Hepatocyte (in vitro differentiated cells): ENCODE results near the gene LRRIQ3. TPM values are rescaled to one million over a fixed set of nuclear protein-coding genes. Genes with fewer than 3 reads are reported as not detected.

Experiments used
- DNase-seq: peaks from one replicate; pipeline ENCODE4 v3.0.0-alpha.2; 2016; ENCODE audit warnings: low spot score
- H2AFZ ChIP-seq: fragments of 200-600 bp; sonication (generic); 2 replicates; pipeline ENCODE4 v1.6.0; 2016; ENCODE audit warnings: antibody characterized with exemption, mild to moderate bottlenecking
- H3K27ac ChIP-seq: fragments of 200-600 bp; sonication (generic); 2 replicates; pipeline ENCODE4 v1.5.1; 2016; ENCODE audit warnings: mild to moderate bottlenecking
- H3K27me3 ChIP-seq: fragments of 200-600 bp; sonication (generic); 2 replicates; pipeline ENCODE4 v1.6.1; 2016
- H3K36me3 ChIP-seq: fragments of 200-600 bp; sonication (generic); replicated peaks from 2 replicates; pipeline ENCODE4 v1.5.1; 2016; ENCODE audit warnings: low read depth; ENCODE audit not compliant: insufficient read depth
- H3K4me1 ChIP-seq: fragments of 200-600 bp; sonication (generic); 2 replicates; pipeline ENCODE4 v1.5.1; 2016; ENCODE audit warnings: mild to moderate bottlenecking, moderate library complexity; ENCODE audit not compliant: insufficient read depth
- H3K4me2 ChIP-seq: fragments of 200-600 bp; sonication (generic); 2 replicates; pipeline ENCODE4 v1.6.0; 2016
- H3K4me3 ChIP-seq: fragments of 200-600 bp; sonication (generic); 2 replicates; pipeline ENCODE4 v1.5.1; 2016; ENCODE audit warnings: mild to moderate bottlenecking
- H3K79me2 ChIP-seq: fragments of 200-600 bp; sonication (generic); 2 replicates; pipeline ENCODE4 v1.6.0; 2017; ENCODE audit warnings: mild to moderate bottlenecking
- H3K9me2 ChIP-seq: fragments of 200-600 bp; sonication (generic); replicated peaks from 2 replicates; pipeline ENCODE4 v1.6.0; 2017; ENCODE audit warnings: mild to moderate bottlenecking; ENCODE audit not compliant: insufficient read depth
- H3K9me3 ChIP-seq: fragments of 200-600 bp; sonication (generic); 2 replicates; pipeline ENCODE4 v1.5.1; 2016; ENCODE audit warnings: low read depth, mild to moderate bottlenecking
- H4K20me1 ChIP-seq: fragments of 200-600 bp; sonication (generic); 2 replicates; pipeline ENCODE4 v1.6.0; 2016; ENCODE audit warnings: mild to moderate bottlenecking; ENCODE audit not compliant: insufficient read depth, poor library complexity, severe bottlenecking
- EZH2 ChIP-seq: fragments of 200-600 bp; sonication (generic); IDR thresholded peaks from 2 replicates; pipeline ENCODE4 v1.6.1; 2016; ENCODE audit warnings: antibody characterized with exemption, mild to moderate bottlenecking, borderline replicate concordance
- EZH2phosphoT487 ChIP-seq: fragments of 200-600 bp; sonication (generic); IDR thresholded peaks from one replicate; pipeline ENCODE4 v1.6.1; 2018; ENCODE audit warnings: antibody characterized with exemption, mild to moderate bottlenecking, low read depth, moderate library complexity; ENCODE audit not compliant: unreplicated experiment, severe bottlenecking
- WGBS: methylation state at CpG from one replicate; pipeline ENCODE4 v1.1.6; 2016; ENCODE audit warnings: low lambda C conversion rate; ENCODE audit errors: missing lambda C conversion rate; 5-methylcytosine and 5-hydroxymethylcytosine counted together
- polyA plus RNA-seq: library from polyadenylated mRNA; unstranded; fragments of >200 nt; fragmentation: Nextera tagmentation; extraction: Ambion mirVana; gene quantifications from 2 replicates; pipeline ENCODE4 v1.2.1, GENCODE V29; 2016
- total RNA-seq: library from RNA; depleted of rRNA; stranded (reverse); fragments of >200 nt; gene quantifications from 2 replicates; pipeline ENCODE4 v1.2.3, GENCODE V29; 2014
- TF ChIP-seq, protein P1 (sequence below): fragments of 200-600 bp; sonication (generic); IDR thresholded peaks from 2 replicates; pipeline ENCODE4 v1.5.1; 2016; ENCODE audit warnings: antibody characterized with exemption, mild to moderate bottlenecking; ENCODE audit not compliant: poor library complexity

LRRIQ3 gene
- total and polyA plus RNA-seq, 2 experiments from 2014 or later: 0.40 TPM; not detected in 1

DNA sequence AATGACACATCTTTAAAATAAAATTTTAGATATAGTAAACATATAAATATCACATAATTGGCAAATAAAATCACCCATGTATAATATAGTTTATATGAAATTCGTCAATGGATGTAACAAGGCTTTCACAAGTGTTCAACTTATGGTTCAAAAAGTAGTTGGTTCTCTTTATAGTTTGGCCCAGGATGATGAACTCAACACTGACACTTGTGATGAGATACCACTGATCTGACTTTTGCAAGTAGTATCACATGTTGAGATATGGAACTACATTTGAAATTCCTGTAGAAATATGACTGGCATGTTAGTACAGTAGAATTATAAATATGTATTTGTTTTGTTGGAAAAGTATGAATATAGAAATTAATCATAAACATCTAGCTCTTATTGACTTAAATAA lies 39.1 kb upstream of the LRRIQ3 start:
- Histone ChIP-seq H3K4me2 (no peak overlapping the region), H3K4me3 (no peak overlapping the region), H2AFZ (no peak overlapping the region), H3K27me3 (no peaks in the 10 kb centered on the region), H3K79me2 (no peaks in the 10 kb centered on the region), H3K27ac (no peak overlapping the region), H3K4me1 (no peaks in the 10 kb centered on the region), H3K9me3 (no peaks in the 10 kb centered on the region), H4K20me1 (no peaks in the 10 kb centered on the region), H3K9me2 (no peaks in the 10 kb centered on the region), H3K36me3 (no peaks in the 10 kb centered on the region)
- TF ChIP-seq, protein P1, sequence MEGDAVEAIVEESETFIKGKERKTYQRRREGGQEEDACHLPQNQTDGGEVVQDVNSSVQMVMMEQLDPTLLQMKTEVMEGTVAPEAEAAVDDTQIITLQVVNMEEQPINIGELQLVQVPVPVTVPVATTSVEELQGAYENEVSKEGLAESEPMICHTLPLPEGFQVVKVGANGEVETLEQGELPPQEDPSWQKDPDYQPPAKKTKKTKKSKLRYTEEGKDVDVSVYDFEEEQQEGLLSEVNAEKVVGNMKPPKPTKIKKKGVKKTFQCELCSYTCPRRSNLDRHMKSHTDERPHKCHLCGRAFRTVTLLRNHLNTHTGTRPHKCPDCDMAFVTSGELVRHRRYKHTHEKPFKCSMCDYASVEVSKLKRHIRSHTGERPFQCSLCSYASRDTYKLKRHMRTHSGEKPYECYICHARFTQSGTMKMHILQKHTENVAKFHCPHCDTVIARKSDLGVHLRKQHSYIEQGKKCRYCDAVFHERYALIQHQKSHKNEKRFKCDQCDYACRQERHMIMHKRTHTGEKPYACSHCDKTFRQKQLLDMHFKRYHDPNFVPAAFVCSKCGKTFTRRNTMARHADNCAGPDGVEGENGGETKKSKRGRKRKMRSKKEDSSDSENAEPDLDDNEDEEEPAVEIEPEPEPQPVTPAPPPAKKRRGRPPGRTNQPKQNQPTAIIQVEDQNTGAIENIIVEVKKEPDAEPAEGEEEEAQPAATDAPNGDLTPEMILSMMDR: no peak
- TF ChIP-seq EZH2 (no peak), EZH2phosphoT487 (no peak)
- DNase-seq: no peak
- 66% methylated on average over 1 of the region's 1 CpG for WGBS

DNA sequence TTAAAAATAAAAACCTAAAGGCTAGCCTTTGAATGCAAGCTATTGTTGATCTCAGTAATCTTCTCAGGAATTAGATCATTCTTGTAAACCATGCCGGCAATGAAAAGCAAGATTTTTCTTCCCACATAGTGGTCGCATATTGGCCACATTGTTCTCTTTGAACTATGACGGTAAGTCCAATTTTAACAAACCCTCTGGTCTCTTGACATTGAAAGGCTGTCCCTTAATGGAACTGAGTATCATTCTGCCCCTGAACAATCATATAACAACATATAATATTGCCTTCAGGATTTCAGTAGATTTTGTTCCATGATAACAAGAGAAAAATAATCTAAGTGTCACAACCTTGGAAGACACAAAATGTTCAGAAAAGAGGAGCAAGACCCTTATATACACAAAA lies 38.5 kb upstream of the LRRIQ3 start:
- Histone ChIP-seq H3K4me1 (no peaks in the 10 kb centered on the region), H3K27ac (no peak overlapping the region), H3K9me2 (no peaks in the 10 kb centered on the region), H4K20me1 (no peaks in the 10 kb centered on the region), H3K4me3 (no peak overlapping the region), H3K4me2 (no peak overlapping the region), H2AFZ (no peak overlapping the region), H3K36me3 (no peaks in the 10 kb centered on the region), H3K27me3 (no peaks in the 10 kb centered on the region), H3K9me3 (no peaks in the 10 kb centered on the region), H3K79me2 (no peaks in the 10 kb centered on the region)
- WGBS: 88% methylated on average over 3 of the region's 3 CpGs
- TF ChIP-seq, protein P1: no peak
- TF ChIP-seq EZH2phosphoT487: no peak
- no peak for TF ChIP-seq EZH2
- no peak for DNase-seq

GRCh38 chr1:74235153-74235552 lies 37.2 kb upstream of the LRRIQ3 start, which contains the start of gene TNNI3K:
TSS of gene TNNI3K (plus strand) at chr1:74235387. CDS start at chr1:74235452, 65 bp downstream.
- Histone ChIP-seq H3K9me2 (no peaks in the 10 kb centered on the region), H3K79me2 (no peaks in the 10 kb centered on the region), H3K4me2 (no peak within 1 kb of the TSS), H2AFZ (no peak within 1 kb of the TSS), H4K20me1 (no peaks in the 10 kb centered on the region), H3K27ac (no peak within 1 kb of the TSS), H3K4me3 (no peak within 1 kb of the TSS), H3K27me3 (no peaks in the 10 kb centered on the region), H3K4me1 (no peaks in the 10 kb centered on the region), H3K9me3 (no peaks in the 10 kb centered on the region), H3K36me3 (no peaks in the 10 kb centered on the region)
- DNase-seq: no peak
- no peak for TF ChIP-seq EZH2phosphoT487
- TF ChIP-seq, protein P1: no peak
- TF ChIP-seq EZH2: no peak
- 72% methylated on average over 2 of the region's 2 CpGs for WGBS

- Histone ChIP-seq H3K4me3 (no peak overlapping the region), H3K79me2 (no peaks in the 10 kb centered on the region), H3K9me3 (no peaks in the 10 kb centered on the region), H4K20me1 (no peaks in the 10 kb centered on the region), H2AFZ (no peak overlapping the region), H3K9me2 (no peaks in the 10 kb centered on the region), H3K27me3 (no peaks in the 10 kb centered on the region), H3K36me3 (no peaks in the 10 kb centered on the region), H3K4me1 (no peaks in the 10 kb centered on the region), H3K4me2 (no peak overlapping the region), H3K27ac (no peak overlapping the region)
- no peak for TF ChIP-seq EZH2
- TF ChIP-seq, protein P1: no peak
- no peak for TF ChIP-seq EZH2phosphoT487
- 85% methylated on average over 3 of the region's 3 CpGs for WGBS
- no peak for DNase-seq
These were observed 25.5 kb upstream of the LRRIQ3 start for GRCh38 chr1:74223453-74223852.
